Right lobe of liver (tissue), 6 donors: Measurements from ENCODE around the gene SH2B2. TPM values are rescaled to one million over a fixed set of nuclear protein-coding genes. Genes with fewer than 3 reads are reported as not detected.
A peak's percentile ranks its signal among the peaks of the same experiment; 100 is the strongest.

Experiments used
- ATAC-seq, 4 donors: fragments of 200-7000 bp; cut with Tn5 transposase; one replicate each; pipeline ENCODE4 v1.9.1; 2020; ENCODE audit warnings: mild to moderate bottlenecking in 4 of 4, moderate library complexity in 4 of 4
- DNase-seq, 3 donors: peaks; one replicate each; pipeline ENCODE4 v3.0.0-alpha.2; 2020
- H3K27ac ChIP-seq, 3 donors: fragments of 200-600 bp; one replicate each; pipeline ENCODE4 v1.8.0; 2022
- H3K27me3 ChIP-seq, 2 donors: fragments of 200-600 bp; one replicate each; pipeline ENCODE4 v1.8.0; 2022
- H3K36me3 ChIP-seq, 4 donors: fragments of 200-600 bp; sonication (generic) in 1 of 4; one replicate each; pipeline versions ENCODE4 v1.5.1 to v1.8.0; 2017 to 2022; ENCODE audit warnings: control low read depth in 1 of 4
- H3K4me1 ChIP-seq, 4 donors: fragments of 200-600 bp; sonication (generic) in 1 of 4; one replicate each; pipeline versions ENCODE4 v1.5.1 to v1.8.0; 2017 to 2022; ENCODE audit warnings: control low read depth in 1 of 4
- H3K4me3 ChIP-seq, 3 donors: fragments of 200-600 bp; one replicate each; pipeline ENCODE4 v1.8.0; 2022
- H3K9me3 ChIP-seq, 4 donors: fragments of 200-600 bp; sonication (generic) in 1 of 4; one replicate each; pipeline versions ENCODE4 v1.5.1 to v1.8.0; 2017 to 2022; ENCODE audit warnings: control low read depth in 1 of 4
- CTCF ChIP-seq, 4 donors: fragments of 200-600 bp in 3 of 4; fragments of 450-650 bp in 1 of 4; IDR thresholded peaks; one replicate each; pipeline versions ENCODE4 v1.5.1 to v1.8.0; 2016 to 2022; ENCODE audit warnings: antibody characterized with exemption in 4 of 4, mild to moderate bottlenecking in 2 of 4
- POLR2A ChIP-seq: fragments of 450-650 bp; IDR thresholded peaks from one replicate; pipeline ENCODE4 v1.6.1; 2017; ENCODE audit warnings: antibody characterized with exemption, mild to moderate bottlenecking
- WGBS: methylation state at CpG from one replicate; pipeline ENCODE4 v1.1.6; 2018; ENCODE audit warnings: low coverage, low lambda C conversion rate; ENCODE audit not compliant: insufficient coverage; ENCODE audit errors: missing lambda C conversion rate; 5-methylcytosine and 5-hydroxymethylcytosine counted together
- intact Hi-C, 2 donors: fragments of 100-400 bp; cut with DNase I; formaldehyde crosslinking; loops; one replicate each; pipeline versions ENCODE4 v1.11.2 to v1.14.1; 2022
- total RNA-seq, 6 experiments: library from RNA; depleted of rRNA in 2 of 6; stranded (reverse); fragments of >200 nt in 2 of 6; fragmentation: NEBNext Ultra II Directional in 3 of 6; extraction: Animal tissue kit (Norgen Biotek cat#: 25700) in 3 of 6; gene quantifications; one replicate each; pipeline versions ENCODE4 v1.1.0 to v1.2.4, GENCODE V29; 2016 to 2023
- donor health status: DM: no; HTN: yes; CAD: no.
- donor health status: DM: no; HTN: no; CAD: no.
- donor health status: DM: no; HTN: no; CAD: no.
- donor health status: DM: no; HTN: yes; CAD: no.
- donor health status: DM: no; HTN: yes; CAD: no.

The SH2B2 gene
- total RNA-seq, 6 experiments from 2014 or later: 1.7 to 3.1 (median 2.6) TPM

- no peak for DNase-seq
- Histone ChIP-seq H3K4me1 (no peaks in the 10 kb centered on the region), H3K27me3 (no peaks in the 10 kb centered on the region), H3K36me3 (no peaks in the 10 kb centered on the region), H3K9me3 (no peaks in the 10 kb centered on the region), H3K27ac (no peak overlapping the region), H3K4me3 (no peak overlapping the region)
- no peak for ATAC-seq
- TF ChIP-seq POLR2A (no peak), CTCF (IDR thresholded peaks at IDR 0.05) (no peak)
- intact Hi-C loops: loop anchor here in 1 of 2 donors (5.0 kb wide), 1 partner anchor 728 kb away; no protein-coding TSS in a partner anchor
- 59% methylated on average over 6 of the region's 13 CpGs for WGBS
These were observed 16.3 kb upstream of the SH2B2 start for GRCh38 chr7:102270178-102270887.

GRCh38 chr7:102271158-102271798, 15.4 kb upstream of the SH2B2 start:
- Histone ChIP-seq H3K27me3 (no peaks in the 10 kb centered on the region), H3K4me3 (no peak overlapping the region), H3K36me3 (no peaks in the 10 kb centered on the region), H3K4me1 (no peaks in the 10 kb centered on the region), H3K9me3 (no peaks in the 10 kb centered on the region), H3K27ac (no peak overlapping the region)
- 95% methylated on average over 6 of the region's 10 CpGs for WGBS
- no peak for ATAC-seq
- DNase-seq: no peak
- TF ChIP-seq POLR2A (no peak), CTCF (IDR thresholded peaks at IDR 0.05) (no peak)
- intact Hi-C loops: loop anchor here in 1 of 2 donors (5.0 kb wide), 1 partner anchor 729 kb away; no protein-coding TSS in a partner anchor

GRCh38 chr7:102272075-102272916, 14.4 kb upstream of the SH2B2 start:
- Histone ChIP-seq H3K4me1 (no peaks in the 10 kb centered on the region), H3K27ac (no peak overlapping the region), H3K4me3 (no peak overlapping the region), H3K9me3 (no peaks in the 10 kb centered on the region), H3K27me3 (no peaks in the 10 kb centered on the region), H3K36me3 (no peaks in the 10 kb centered on the region)
- intact Hi-C loops: loop anchor here in 1 of 2 donors (5.0 kb wide), 1 partner anchor 730 kb away; no protein-coding TSS in a partner anchor
- peak; percentile 91 to 96 (median 94) for TF ChIP-seq CTCF (IDR thresholded peaks at IDR 0.05)
- no peak for TF ChIP-seq POLR2A
- peak; percentile 93 to 99 (median 97) for ATAC-seq
- 56% methylated on average over 8 of the region's 21 CpGs for WGBS
- DNase-seq: peak; percentile 84 to 86 (median 86)

- Histone ChIP-seq H3K4me3 (no peak overlapping the region), H3K36me3 (no peaks in the 10 kb centered on the region), H3K4me1 (no peaks in the 10 kb centered on the region), H3K9me3 (no peaks in the 10 kb centered on the region), H3K27ac (no peak overlapping the region), H3K27me3 (no peaks in the 10 kb centered on the region)
- ATAC-seq (no peak), DNase-seq (no peak)
- TF ChIP-seq POLR2A (no peak), CTCF (IDR thresholded peaks at IDR 0.05) (no peak)
- 40% methylated on average over 1 of the region's 16 CpGs for WGBS
- intact Hi-C loops: loop anchor here in 1 of 2 donors (5.0 kb wide), 1 partner anchor 731 kb away; no protein-coding TSS in a partner anchor
These were observed 13.5 kb upstream of the SH2B2 start for GRCh38 chr7:102272917-102273748.
